Activated naive CD4-positive, alpha-beta T cell treated with anti-CD3 and anti-CD28 coated beads, Interleukin-2, amount 10 ng/mL, durations not matched to agents 7 days and 5 days (primary cell): Measurements from ENCODE around the gene PSMD4.
A peak's percentile ranks its signal among the peaks of the same experiment; 100 is the strongest.

Source experiments
- CTCF ChIA-PET: fragments of 350-600 bp; sonication (Branson Sonifier 250); formaldehyde crosslinking; loops from one replicate; lab custom pipeline; 2021; ENCODE audit warnings: antibody characterized with exemption; lab: Charles Lee
- DNase-seq: peaks from one replicate; pipeline ENCODE4 v3.0.0-alpha.2; 2020
- H3K27ac Mint-ChIP-seq: one replicate; pipeline ENCODE4 v1.8.0; 2021; ENCODE audit warnings: mild to moderate bottlenecking, moderate library complexity, mixed read lengths
- H3K27me3 Mint-ChIP-seq: one replicate; pipeline ENCODE4 v1.8.0; 2021; ENCODE audit warnings: mild to moderate bottlenecking, mixed read lengths
- H3K36me3 Mint-ChIP-seq: one replicate; pipeline ENCODE4 v1.8.0; 2021; ENCODE audit warnings: mixed read lengths
- H3K4me1 Mint-ChIP-seq: one replicate; pipeline ENCODE4 v1.8.0; 2021; ENCODE audit warnings: mixed read lengths
- H3K4me3 Mint-ChIP-seq: one replicate; pipeline ENCODE4 v1.8.0; 2021; ENCODE audit warnings: mild to moderate bottlenecking, moderate library complexity, mixed read lengths
- H3K9me3 Mint-ChIP-seq: one replicate; pipeline ENCODE4 v1.8.0; 2021; ENCODE audit warnings: mixed read lengths

The PSMD4 gene

GRCh38 chr1:151282883-151283725 is 28.6 kb downstream of the PSMD4 start:
- H3K36me3 Mint-ChIP-seq: peaks cover 21% of the 10 kb centered on the region
- DNase-seq: peak; percentile 53
- H3K27ac Mint-ChIP-seq: peak overlapping the region; percentile 89
- H3K9me3 Mint-ChIP-seq: no peaks in the 10 kb centered on the region
- CTCF ChIA-PET: interaction anchor here (1.0 to 1.8 kb wide), 3 partner anchors 9 to 58 kb away, joined by 3 to 9 read pairs (median 7); no protein-coding TSS in a partner anchor
- H3K27me3 Mint-ChIP-seq: peaks cover 4% of the 10 kb centered on the region
- H3K4me1 Mint-ChIP-seq: peaks cover 22% of the 10 kb centered on the region
- peak overlapping the region; percentile 98 for H3K4me3 Mint-ChIP-seq

GRCh38 chr1:151284013-151284577 is 29.6 kb downstream of the PSMD4 start:
- peak overlapping the region; percentile 98 for H3K4me3 Mint-ChIP-seq
- peaks cover 4% of the 10 kb centered on the region for H3K27me3 Mint-ChIP-seq
- H3K27ac Mint-ChIP-seq: peak overlapping the region; percentile 62
- peaks cover 30% of the 10 kb centered on the region for H3K36me3 Mint-ChIP-seq
- CTCF ChIA-PET: interaction anchor here (1.5 to 1.8 kb wide), 2 partner anchors 17 to 57 kb away, joined by 7 to 9 read pairs; no protein-coding TSS in a partner anchor
- H3K9me3 Mint-ChIP-seq: no peaks in the 10 kb centered on the region
- peaks cover 26% of the 10 kb centered on the region for H3K4me1 Mint-ChIP-seq
- DNase-seq: no peak

- Mint-ChIP-seq H3K27me3 (peaks cover 4% of the 10 kb centered on the region), H3K4me1 (peaks cover 22% of the 10 kb centered on the region), H3K9me3 (no peaks in the 10 kb centered on the region), H3K36me3 (peaks cover 41% of the 10 kb centered on the region), H3K27ac (no peak overlapping the region), H3K4me3 (no peak overlapping the region)
- CTCF ChIA-PET: interaction anchor here (1.3 kb wide), 1 partner anchor 14 kb away, joined by 3 read pairs; no protein-coding TSS in a partner anchor
- no peak for DNase-seq
Observed at GRCh38 chr1:151286619-151287340, 32.2 kb downstream of the PSMD4 start.

GRCh38 chr1:151287341-151287699 is 32.8 kb downstream of the PSMD4 start:
- Mint-ChIP-seq H3K4me3 (no peak overlapping the region), H3K27ac (no peak overlapping the region), H3K36me3 (peaks cover 41% of the 10 kb centered on the region), H3K4me1 (peaks cover 22% of the 10 kb centered on the region), H3K9me3 (no peaks in the 10 kb centered on the region), H3K27me3 (no peaks in the 10 kb centered on the region)
- CTCF ChIA-PET: interaction anchor here (0.7 kb wide), 1 partner anchor 131 kb away, joined by 3 read pairs; the partner anchor contains the start of gene TNFAIP8L2
- DNase-seq: no peak

- CTCF ChIA-PET: interaction anchor here (0.7 kb wide), 1 partner anchor 131 kb away, joined by 3 read pairs; the partner anchor contains the start of gene TNFAIP8L2
- Mint-ChIP-seq H3K36me3 (peaks cover 46% of the 10 kb centered on the region), H3K9me3 (no peaks in the 10 kb centered on the region), H3K27ac (no peak overlapping the region), H3K4me3 (no peak overlapping the region), H3K4me1 (peaks cover 22% of the 10 kb centered on the region), H3K27me3 (no peaks in the 10 kb centered on the region)
- no peak for DNase-seq
Observed at GRCh38 chr1:151287767-151288500, 33.4 kb downstream of the PSMD4 start.

- Mint-ChIP-seq H3K27ac (no peak overlapping the region), H3K27me3 (no peaks in the 10 kb centered on the region), H3K9me3 (no peaks in the 10 kb centered on the region), H3K4me3 (no peak overlapping the region), H3K36me3 (peaks cover 50% of the 10 kb centered on the region), H3K4me1 (peaks cover 17% of the 10 kb centered on the region)
- CTCF ChIA-PET: no interaction called here
- DNase-seq: no peak
Observed at GRCh38 chr1:151288502-151288901, 34.0 kb downstream of the PSMD4 start.

- no peak for DNase-seq
- Mint-ChIP-seq H3K9me3 (no peaks in the 10 kb centered on the region), H3K27me3 (no peaks in the 10 kb centered on the region), H3K4me3 (no peak overlapping the region), H3K27ac (no peak overlapping the region), H3K4me1 (peaks cover 9% of the 10 kb centered on the region), H3K36me3 (peaks cover 52% of the 10 kb centered on the region)
- CTCF ChIA-PET: interaction anchor here (1.1 kb wide), 1 partner anchor 51 kb away, joined by 3 read pairs; no protein-coding TSS in a partner anchor
Observed at GRCh38 chr1:151289080-151289935, 34.8 kb downstream of the PSMD4 start.

GRCh38 chr1:151289991-151290708 is 35.6 kb downstream of the PSMD4 start:
- CTCF ChIA-PET: interaction anchor here (1.1 kb wide), 1 partner anchor 51 kb away, joined by 3 read pairs; no protein-coding TSS in a partner anchor
- peaks cover 55% of the 10 kb centered on the region for H3K36me3 Mint-ChIP-seq
- peak overlapping the region; percentile 70 for H3K27ac Mint-ChIP-seq
- DNase-seq: no peak
- H3K4me1 Mint-ChIP-seq: peaks cover 7% of the 10 kb centered on the region
- no peaks in the 10 kb centered on the region for H3K9me3 Mint-ChIP-seq
- peak overlapping the region; percentile 24 for H3K4me3 Mint-ChIP-seq
- no peaks in the 10 kb centered on the region for H3K27me3 Mint-ChIP-seq

GRCh38 chr1:151290709-151291303 is 36.3 kb downstream of the PSMD4 start:
- no peaks in the 10 kb centered on the region for H3K27me3 Mint-ChIP-seq
- no peak overlapping the region for H3K4me3 Mint-ChIP-seq
- no peak for DNase-seq
- no peaks in the 10 kb centered on the region for H3K9me3 Mint-ChIP-seq
- CTCF ChIA-PET: no interaction called here
- peaks cover 7% of the 10 kb centered on the region for H3K4me1 Mint-ChIP-seq
- no peak overlapping the region for H3K27ac Mint-ChIP-seq
- H3K36me3 Mint-ChIP-seq: peaks cover 53% of the 10 kb centered on the region

- H3K27me3 Mint-ChIP-seq: no peaks in the 10 kb centered on the region
- peaks cover 7% of the 10 kb centered on the region for H3K4me1 Mint-ChIP-seq
- DNase-seq: no peak
- CTCF ChIA-PET: interaction anchor here (0.6 to 1.2 kb wide), 2 partner anchors 9 kb away, joined by 3 read pairs; no protein-coding TSS in a partner anchor
- peak overlapping the region; percentile 45 for H3K27ac Mint-ChIP-seq
- H3K9me3 Mint-ChIP-seq: no peaks in the 10 kb centered on the region
- peaks cover 44% of the 10 kb centered on the region for H3K36me3 Mint-ChIP-seq
- H3K4me3 Mint-ChIP-seq: no peak overlapping the region
Observed at GRCh38 chr1:151292207-151293030, 37.9 kb downstream of the PSMD4 start.

GRCh38 chr1:151293093-151293492 is 38.6 kb downstream of the PSMD4 start:
- Mint-ChIP-seq H3K4me1 (peaks cover 7% of the 10 kb centered on the region), H3K27ac (no peak overlapping the region), H3K27me3 (no peaks in the 10 kb centered on the region), H3K36me3 (peaks cover 49% of the 10 kb centered on the region), H3K9me3 (no peaks in the 10 kb centered on the region), H3K4me3 (no peak overlapping the region)
- no peak for DNase-seq
- CTCF ChIA-PET: interaction anchor here (1.1 kb wide), 1 partner anchor 48 kb away, joined by 3 read pairs; no protein-coding TSS in a partner anchor
